Globus pallidus (tissue), 1 donor: ENCODE data around the gene CALCOCO1.
"Not testable (repeated sequence)": the region's sequence is repeated elsewhere in the genome, so short reads cannot be mapped to it uniquely, and the experiment has no call there.

Source experiments
- DNase-seq: peaks from one replicate; pipeline ENCODE4 v3.0.0-alpha.2; 2015; ENCODE audit warnings: low spot score

CALCOCO1 gene

DNA sequence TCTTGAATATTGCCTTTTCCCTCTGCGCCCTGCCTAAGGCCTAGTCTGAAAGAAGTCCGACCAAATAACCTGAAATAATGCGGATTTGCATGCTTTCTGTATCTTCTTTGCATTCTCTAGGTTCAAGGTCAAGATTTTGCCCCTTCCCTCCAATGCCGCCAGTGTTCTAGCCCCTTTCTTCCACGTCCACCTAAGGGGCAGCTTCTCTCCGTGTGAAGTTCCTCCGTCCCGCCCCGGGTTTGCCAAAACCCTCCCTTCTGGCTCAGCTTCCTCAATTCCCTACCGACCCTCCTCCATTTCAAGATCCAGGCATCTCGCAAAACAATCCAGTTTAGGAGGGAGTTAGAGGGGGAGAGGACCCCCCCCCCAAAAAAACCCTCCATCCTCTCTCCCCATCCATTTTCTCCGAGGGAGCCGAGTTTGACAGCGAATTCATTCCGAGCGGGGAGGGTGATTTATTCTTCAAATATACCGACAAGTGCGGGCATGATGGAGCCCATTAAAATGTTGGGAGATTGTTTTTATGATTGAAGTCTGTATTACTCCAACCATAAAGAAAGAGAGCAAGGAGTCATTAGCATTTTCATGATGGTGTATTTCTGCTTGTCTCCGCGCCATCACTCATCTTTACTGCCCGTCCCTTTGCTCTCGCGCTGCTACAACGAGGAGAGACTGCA, 30.5 kb downstream of the CALCOCO1 start:
- no peak for DNase-seq

DNA sequence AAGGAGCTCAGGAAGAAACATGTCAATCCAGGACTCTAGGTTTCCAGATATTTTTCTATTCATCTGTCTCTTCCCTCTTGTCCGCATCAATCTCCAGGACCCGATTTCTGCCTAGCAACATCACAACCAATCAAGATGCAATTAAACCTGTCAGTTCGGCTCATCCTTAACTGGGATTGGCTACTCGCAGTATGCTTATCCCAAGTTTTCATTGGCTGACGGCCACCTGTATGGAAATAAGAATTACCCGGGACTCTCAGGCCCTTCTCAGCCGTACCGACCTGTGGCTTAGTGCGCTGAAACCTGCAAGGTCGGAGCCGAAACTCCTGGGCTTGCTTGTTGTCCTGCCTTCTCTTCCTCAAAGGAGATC, 31.0 kb downstream of the CALCOCO1 start:
- DNase-seq: peak; percentile 92

DNA sequence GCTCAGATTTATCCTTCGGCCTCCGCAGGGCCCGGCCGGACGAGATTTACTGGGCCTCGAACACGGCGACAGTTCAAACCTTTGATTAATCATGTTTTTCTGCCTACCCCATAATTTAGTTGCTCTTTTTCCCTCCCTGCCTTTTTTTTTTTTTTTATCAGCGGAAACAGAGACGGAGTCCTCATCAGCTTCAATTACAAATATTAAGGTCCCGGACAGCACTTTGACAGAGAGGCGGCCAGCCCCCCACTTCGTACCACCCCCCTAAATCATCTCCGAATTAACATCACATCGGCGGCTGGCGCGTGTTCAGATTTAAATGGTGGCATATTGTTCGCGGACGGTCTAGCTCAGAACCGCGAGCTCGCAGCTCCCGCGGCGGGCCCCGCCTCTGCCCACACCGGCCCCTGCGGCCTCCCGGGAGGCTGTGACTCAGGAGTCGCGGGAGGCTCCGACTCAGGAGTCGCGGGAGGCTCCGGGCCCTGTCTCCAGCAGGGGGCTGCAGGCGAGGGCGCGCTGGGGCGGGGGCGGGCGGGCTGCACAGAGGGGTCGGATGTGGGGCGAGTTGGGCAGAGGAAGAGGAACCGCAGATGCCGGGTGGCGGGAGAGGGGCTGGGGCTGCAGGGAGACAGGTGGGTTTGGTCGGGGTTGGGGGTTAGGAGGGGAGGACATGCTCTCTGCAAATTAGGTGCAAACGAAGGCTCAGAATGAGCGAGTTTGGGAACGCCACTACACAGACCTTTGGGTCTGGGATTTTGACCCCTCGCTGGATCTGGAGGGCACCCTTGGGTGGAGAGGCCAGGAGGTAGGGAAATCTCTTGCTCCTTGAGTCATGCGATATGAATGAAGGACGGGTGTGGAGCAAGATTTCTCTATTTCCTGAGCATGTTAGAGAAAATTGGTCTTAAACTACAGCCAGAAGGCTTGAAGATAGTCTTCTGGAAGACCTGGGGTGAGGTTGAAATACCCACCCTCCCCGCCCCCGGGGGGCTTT, 31.8 kb downstream of the CALCOCO1 start:
- DNase-seq: peak; percentile 19

GRCh38 chr12:53694756-53695151, 32.5 kb downstream of the CALCOCO1 start:
- DNase-seq: no peak

- DNase-seq: no peak
These were observed 39.1 kb downstream of the CALCOCO1 start for GRCh38 chr12:53688134-53688533.

GRCh38 chr12:53686436-53686835, 40.8 kb downstream of the CALCOCO1 start:
- DNase-seq: no peak

DNA sequence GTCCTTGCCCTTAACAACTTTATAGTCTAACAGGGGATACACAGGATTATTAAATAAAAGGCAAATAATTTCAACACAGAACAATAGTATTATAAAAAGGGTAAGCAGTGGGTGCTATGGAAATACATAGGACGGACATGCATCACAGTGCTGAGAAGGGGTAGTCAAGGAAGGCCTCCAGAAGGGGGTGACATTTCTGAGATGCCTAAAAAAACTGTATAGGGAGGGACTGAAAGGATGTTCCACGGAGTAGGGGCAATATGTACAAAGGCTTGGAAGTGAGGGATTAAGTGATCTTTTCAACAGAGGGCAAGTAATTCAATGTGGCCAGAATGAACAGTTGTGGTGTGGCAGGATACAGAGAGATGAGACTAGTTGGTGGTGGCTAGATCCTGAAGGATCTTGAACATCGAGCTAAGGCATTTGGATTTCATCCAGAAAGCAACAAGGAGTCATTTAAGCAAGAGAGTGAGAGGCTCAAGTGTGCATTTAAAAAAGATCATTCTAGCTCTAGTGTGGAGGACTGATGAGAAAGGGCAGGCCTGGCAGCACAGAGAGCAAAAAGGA, 42.5 kb downstream of the CALCOCO1 start:
- DNase-seq: no peak

DNA sequence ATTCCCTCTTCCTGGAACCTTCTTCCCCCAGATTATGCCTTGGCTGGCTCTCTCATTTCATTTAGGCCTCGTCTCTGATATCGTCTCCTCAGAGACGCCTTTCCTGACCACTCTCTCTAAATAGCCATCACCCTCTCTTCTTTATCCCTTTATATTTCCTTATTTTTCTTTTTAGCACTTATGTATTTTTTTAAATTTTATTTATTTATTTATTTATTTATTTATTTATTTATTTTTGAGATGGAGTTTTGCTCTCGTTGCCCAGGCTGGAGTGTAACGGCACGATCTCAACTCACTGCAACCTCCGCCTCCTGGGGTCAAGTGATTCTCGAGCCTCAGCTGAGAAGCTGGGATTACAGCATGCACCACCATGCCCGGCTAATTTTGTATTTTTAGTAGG, 43.3 kb downstream of the CALCOCO1 start:
- no peak for DNase-seq

DNA sequence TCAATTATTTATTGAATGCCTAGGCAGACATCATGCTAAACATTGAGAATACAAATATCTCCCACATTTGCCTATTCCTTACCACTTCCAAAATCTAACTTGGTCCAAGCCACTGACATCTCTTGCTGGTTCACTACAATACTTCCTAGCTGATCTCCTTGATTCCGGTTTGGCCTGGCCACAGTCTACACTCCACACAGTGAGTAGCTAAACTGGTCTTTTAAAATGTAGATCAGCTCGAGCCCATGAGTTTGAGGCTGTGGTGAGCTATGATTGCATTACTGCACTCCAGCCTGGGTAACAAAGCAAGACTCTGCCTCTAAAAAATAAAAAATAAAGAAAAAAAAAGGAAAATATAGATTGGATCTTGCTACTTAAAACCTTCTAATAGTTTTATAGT, 43.8 kb downstream of the CALCOCO1 start:
- no peak for DNase-seq

- DNase-seq: not testable (repeated sequence)
These were observed 47.2 kb downstream of the CALCOCO1 start for GRCh38 chr12:53680061-53680460.

- DNase-seq: peak; percentile 75
These were observed 49.5 kb downstream of the CALCOCO1 start for GRCh38 chr12:53677800-53678148.

GRCh38 chr12:53677016-53677799, 50.0 kb downstream of the CALCOCO1 start:
- peak; percentile 63 for DNase-seq

DNA sequence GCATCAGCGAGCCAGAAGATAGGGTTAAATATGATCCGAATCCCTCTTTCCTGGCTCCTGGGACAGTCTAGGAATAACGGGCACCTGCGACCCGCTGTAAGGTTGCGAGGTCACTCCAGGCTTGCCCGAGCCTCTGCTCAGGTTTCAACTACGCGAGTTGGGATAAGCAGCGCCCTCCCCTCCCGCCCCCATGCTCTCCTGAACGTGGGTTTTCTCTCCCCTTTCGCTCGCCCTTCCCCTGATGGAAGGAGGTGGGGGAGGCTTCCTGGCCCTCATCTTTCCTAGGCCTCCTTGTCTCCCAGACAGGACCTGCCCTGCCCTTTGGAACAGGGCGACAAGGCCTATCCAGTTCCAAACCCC, 50.6 kb downstream of the CALCOCO1 start:
- DNase-seq: peak; percentile 65

- DNase-seq: peak; percentile 99
These were observed 51.3 kb downstream of the CALCOCO1 start, which contains the start of gene ATP5MC2 for GRCh38 chr12:53675701-53676607. ATP5MC2 (minus strand) TSS chr12:53676083; CDS start chr12:53672614, 3,469 bp downstream.

- no peak for DNase-seq
These were observed 52.1 kb downstream of the CALCOCO1 start for GRCh38 chr12:53674977-53675700.

DNA sequence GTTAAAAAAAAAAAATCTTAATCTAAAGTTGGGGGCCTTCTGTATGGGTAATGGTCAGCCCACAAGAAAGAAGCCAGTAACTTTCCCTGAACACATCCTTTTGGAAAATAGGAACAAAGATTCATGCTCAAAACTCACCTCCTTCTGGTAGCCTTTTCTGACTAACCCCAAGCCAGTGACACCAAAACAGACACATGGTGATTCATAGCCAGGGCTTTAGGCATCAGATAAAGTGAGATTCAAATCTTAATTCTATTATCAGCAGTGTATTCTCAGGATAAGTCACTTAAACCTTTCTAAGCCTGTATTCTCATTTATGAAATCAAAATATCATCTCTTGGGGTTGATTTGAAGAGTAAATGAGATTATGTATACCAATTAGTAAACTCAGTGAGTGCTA, 56.3 kb downstream of the CALCOCO1 start:
- no peak for DNase-seq

DNA sequence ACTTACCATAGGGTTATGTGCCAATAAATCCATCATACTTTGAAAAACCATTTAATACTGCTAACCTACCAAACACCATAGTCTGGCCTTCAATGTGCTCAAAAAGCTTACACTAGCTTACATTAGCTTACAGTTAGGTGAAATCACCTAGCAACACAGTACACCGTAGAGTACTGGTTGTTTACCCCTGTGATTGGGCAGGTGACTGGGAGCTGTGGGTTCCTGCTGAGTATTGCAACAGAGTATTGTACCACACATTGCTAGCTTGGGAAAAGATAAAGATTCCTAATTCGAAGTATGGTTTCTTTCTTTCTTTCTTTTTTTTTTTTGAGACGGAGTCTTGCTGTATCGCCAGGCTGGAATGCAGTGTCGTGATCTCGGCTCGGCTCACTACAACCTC, 56.9 kb downstream of the CALCOCO1 start:
- DNase-seq: no peak

GRCh38 chr12:53667080-53667479, 60.2 kb downstream of the CALCOCO1 start:
- no peak for DNase-seq

DNA sequence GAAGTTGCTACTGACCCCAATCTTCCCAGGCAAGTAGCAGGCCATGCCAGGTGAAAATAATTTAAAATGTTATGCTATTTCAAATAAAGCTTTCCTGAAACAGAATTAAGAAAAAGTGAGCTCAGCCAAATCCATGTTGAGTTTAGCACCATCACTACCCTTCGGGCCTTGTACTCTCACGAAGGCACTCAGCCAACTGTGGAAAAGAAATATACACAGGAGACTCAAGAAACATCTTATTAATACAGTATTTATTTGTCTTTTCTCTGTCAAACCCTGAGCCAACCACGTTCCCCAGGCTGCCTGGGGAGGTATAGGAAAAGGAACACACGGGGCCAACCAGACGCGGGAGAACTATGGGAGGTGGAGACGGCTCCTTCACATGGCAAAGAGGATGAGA, 62.3 kb downstream of the CALCOCO1 start:
- DNase-seq: no peak

DNA sequence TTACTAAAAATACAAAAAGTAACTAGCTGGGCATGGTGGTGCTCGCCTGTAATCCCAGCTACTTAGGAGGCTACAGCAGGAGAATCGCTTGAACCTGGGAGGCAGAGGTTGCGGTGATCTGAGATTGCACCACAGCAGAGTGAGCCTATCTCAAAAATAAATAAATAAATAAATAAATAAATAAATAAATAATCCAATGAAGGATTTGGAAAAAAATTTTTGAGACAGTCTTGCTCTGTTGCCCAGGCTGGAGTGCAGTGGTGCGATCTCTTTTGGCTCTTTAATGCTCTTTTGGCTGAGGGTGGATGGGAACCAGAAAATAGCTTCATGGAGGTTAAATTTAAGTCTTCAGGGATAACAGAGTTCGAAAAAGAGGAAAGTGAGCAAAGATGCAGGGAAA, 63.1 kb downstream of the CALCOCO1 start:
- DNase-seq: no peak
